CD4-positive, alpha-beta T cell treated with Interleukin-10 for 1 hour (primary cell): ENCODE data around the gene ZNF628.

Source experiments
- DNase-seq: peaks from one replicate; pipeline ENCODE4 v3.0.0-alpha.2; 2020

The ZNF628 gene

DNA sequence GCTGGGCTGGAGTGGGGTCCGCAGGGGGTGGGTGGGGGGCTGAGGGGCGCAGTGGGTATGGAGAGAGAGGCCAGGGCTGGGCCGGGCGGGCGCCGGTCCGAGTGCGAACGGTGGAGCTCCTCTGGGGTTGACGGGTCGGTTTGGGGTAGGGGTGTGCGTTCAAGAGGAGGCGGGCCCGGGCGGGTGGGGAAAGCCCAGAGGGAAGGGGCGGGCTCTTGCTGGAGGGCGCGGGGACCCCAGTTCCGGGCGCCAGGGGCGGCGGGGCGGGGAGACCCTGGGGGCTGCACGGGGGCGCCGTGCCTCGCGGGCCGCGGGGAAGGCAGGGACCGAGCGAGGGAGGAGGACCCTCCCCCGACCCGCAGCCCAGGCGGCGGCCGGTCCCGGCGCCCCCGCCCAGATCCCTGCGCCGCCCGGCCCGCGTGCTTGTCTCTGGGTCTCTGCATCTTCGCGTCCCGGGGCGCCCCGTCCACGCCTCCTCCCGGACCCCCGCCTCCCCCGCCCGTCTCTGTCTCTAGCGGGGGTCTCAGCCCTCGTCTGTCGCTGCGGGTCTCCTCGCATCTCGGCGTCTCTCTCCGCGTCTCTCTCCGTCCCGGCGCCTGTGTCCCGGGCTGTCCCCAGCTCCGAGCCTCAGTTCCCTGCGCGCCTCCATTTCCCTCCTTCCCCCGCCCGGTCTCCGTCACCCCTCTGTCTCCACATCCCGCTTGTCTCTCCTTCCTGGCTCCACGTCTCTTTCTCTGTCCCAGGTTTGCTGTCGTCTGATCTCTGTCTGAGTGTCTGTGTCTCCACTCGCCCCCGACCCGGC, 25.1 kb upstream of the ZNF628 start:
- DNase-seq = no peak

DNA sequence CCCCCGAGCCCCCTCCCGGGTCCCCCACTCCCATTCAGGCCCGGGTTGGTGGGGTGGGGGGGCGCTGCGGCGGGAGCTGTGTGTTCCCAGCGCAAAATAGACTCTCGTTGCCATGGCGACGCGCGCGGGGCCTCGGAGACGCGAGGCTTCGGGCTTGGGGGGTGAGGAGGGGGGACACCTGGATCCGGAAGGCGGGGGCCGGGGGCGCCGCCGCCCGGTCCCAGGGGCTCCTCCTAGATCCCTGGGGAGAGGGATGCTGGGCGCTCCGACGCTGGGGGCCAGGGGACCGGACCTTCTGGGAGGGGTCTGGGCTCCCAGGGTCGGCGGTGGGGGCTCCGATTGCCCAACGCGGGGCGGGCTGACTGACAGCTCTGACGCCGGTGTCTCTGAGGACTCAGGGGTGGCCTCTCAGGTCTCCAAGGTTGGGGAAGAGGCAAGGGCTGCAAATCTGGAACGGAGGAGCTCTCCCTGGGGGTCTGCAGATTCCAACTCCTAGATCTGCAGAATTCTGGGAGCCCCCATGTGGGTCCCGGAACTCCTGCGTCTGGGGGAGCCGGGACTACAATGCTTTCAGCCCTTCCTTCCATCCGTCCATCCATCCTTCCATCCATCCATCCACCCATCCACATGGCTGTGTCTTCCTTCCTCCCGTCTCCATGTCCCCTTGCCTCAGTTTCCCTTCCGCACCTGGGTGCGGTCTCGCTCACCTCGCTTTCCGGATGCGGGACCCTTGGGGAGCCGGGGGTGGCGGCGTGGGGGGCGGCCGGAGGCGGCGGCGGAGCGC, 24.3 kb upstream of the ZNF628 start:
- peak; percentile 47 for DNase-seq

DNA sequence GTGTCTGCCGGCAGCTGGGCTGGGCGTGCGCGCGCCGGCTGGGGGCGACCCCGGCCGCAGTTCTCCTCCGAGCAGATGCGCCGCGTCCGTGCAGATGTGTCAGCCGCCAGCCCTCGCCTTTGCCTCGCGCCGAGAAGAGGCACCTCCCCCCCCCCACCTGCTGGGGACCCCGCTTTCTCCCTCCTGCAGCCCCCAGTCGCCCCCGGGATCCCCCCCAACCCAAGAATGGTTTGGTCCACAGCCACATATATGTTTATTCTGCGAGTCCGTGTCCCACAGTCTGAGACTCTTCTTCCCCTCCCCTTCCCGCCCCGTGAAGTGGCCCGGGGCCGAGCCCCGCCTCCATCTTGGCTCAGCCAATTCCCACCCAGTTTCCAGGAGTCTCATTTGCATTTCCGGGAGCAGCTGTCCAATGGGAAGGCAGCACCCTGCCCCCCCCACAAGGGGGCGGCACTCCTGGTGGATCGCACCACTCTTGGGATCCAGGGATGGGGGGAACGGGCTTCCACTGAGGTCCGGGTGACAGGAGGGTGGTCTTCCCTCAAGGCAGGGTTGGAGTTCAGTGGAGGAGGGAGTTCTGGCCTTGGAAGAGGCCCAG, 23.6 kb upstream of the ZNF628 start:
- DNase-seq = peak; percentile 62

- no peak for DNase-seq
Measured at GRCh38 chr19:55453511-55454260, 22.7 kb upstream of the ZNF628 start.

DNA sequence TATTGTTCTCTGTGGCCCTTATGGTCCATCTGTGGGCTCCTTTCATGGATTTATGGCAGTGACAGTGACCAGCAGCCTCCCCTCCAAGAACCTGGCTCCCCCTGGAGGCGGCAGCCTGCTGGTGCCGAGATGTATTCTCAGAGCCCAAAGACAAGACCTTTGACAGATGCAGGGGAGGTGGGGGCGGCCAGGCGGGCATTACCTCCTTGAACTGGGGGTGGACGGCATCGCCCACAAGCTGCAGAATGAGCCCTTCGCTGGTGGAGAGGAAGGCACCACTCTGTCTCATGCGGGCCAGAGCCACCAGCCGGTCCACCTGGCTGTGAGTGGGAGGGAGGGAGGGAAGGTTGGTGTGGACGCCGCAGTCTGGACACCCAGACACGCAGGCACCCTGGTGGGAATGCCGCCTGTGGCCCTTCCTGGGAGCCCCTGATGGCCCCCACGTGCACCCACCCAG, 21.6 kb upstream of the ZNF628 start:
- peak; percentile 57 for DNase-seq

DNA sequence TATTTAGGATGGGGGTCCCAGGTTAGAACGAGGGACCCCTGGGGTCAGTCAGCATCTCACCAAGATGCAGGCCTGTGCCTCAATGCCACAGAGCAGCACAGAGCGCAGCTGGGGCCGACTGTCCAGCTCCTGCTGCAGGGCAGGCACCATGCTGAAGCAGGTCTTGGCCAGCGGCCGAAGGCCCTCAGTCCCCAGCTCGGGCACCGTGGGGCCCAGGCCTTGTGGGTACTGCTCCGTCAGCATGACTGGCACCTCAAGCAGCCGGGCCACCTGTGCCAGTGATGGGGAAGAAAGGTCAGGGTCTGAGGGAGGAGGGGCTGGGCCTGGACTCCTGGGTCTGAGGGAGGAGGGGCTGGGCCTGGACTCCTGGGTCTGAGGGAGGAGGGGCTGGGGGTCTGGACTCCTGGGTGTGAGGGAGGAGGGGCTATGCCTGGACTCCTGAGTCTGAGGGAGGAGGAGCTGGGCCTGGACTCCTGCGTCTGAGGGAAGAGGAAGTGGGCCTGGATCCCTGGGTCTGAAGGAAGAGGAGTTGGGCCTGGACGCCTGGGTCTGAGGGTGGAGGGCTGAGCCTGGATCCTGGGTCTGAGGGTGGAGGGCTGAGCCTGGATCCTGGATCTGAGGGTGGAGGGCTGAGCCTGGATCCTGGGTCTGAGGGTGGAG, 20.7 kb upstream of the ZNF628 start:
- DNase-seq = no peak

DNA sequence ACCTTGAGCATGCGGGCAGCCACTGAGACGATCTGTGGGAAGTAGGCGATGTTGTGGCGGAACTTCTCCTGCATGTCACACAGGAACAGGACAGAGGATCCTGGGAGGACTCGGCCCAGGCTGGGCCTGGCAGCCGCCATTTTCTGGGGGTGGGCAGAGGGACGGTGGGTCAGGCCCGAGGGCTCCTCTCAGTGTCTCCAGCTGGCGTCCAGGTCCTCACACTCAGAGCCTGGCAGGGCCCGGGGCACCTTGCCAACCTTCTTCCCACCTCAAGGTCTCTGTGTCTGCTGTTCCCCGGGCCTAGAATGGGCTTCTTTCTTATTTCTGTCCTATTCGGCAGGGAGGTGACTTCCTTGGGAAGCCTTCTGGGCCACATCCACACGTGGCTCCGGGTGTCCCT, 20.1 kb upstream of the ZNF628 start:
- no peak for DNase-seq

GRCh38 chr19:55457683-55458457, 18.5 kb upstream of the ZNF628 start:
- no peak for DNase-seq

GRCh38 chr19:55459551-55459949, 16.9 kb upstream of the ZNF628 start:
- DNase-seq = no peak

DNA sequence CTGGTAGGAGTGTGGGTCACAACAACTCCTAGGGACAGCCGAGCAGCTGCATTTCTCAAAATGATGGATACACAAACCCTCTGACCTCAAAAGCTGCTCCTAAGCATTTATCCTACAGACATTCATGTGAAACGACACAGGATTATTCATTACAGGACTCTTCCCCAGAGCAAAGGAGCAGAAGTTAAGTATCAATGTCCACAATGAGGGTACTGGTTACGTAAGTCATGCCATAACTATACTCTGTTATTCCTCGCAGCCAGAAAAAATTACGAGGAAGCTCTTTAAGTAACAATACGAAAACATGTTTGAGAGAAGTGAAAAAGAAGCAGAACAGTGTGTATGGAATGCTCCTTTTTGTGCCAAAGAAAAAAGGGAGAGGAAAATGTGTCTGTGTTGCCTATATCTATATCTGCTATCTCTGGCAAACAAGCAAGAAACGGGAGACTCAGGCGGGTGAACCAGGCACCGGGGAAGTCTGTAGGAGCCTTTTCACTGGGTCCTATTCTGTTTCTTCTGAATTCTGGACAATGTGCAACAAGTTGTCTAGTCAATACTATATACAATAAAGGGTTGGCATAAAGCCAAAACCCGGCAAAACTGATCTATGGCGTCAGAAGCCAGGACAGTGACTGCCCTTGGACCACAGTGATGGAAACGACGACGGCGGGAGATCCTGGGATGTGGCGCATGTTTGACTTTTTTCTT, 16.3 kb upstream of the ZNF628 start:
- no peak for DNase-seq

- DNase-seq = peak; percentile 41
Measured at GRCh38 chr19:55460670-55461258, 15.7 kb upstream of the ZNF628 start.

GRCh38 chr19:55461259-55461973, 15.0 kb upstream of the ZNF628 start, which contains the start of gene ISOC2:
ISOC2 (minus strand) TSS chr19:55461642; CDS start chr19:55456486, 5,156 bp downstream.
- DNase-seq = peak; percentile 100

DNA sequence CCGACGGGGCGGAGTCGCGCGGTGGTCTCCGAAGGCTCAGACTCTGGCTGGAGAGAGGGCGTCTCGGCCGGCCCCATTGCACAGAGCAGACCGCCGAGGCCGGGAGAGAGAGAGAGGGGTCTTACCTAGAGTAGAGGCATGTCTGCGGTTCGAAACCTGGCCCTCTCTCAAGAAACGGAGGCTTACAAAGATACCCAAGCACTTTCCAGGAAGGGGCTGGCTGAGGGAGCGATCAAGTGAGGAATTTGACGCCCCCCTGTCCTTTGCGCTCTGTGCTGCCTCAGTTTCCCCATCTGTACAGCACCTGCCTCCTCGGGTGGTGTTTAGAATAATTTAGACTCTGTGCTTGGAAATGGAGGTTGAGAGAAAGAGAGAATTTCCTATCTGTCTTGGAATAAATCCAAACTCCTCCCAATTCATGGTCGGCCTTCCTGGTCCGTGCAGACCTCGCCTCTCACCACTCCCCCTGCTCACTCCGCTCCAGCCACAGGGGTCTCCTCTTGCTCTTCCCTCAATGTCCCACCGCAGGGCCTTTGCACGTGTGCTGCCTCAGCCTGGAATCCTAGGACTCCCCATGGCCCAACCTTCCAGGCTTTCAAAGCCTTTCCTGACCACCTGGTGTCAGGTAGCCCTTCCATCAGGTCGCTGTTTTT, 14.3 kb upstream of the ZNF628 start:
- no peak for DNase-seq

DNA sequence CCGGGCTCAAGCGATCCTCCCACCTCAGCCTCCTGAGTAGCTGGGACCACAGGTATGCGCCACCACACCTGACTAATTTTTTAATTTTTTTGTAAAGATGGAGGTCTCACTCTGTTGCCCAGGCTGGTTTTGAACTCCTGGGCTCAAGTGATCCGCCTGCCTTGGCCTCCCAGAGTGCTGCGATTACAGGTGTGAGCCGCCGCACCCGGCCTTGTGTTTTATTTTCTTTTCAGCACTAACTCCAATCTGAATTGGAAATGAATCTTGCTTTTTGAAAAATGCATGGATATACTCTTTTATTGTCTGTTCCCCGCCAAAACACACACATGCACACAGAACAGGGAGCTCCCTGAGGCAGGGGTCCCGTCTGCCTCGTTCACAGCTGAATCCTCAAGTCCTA, 13.7 kb upstream of the ZNF628 start:
- DNase-seq = no peak

DNA sequence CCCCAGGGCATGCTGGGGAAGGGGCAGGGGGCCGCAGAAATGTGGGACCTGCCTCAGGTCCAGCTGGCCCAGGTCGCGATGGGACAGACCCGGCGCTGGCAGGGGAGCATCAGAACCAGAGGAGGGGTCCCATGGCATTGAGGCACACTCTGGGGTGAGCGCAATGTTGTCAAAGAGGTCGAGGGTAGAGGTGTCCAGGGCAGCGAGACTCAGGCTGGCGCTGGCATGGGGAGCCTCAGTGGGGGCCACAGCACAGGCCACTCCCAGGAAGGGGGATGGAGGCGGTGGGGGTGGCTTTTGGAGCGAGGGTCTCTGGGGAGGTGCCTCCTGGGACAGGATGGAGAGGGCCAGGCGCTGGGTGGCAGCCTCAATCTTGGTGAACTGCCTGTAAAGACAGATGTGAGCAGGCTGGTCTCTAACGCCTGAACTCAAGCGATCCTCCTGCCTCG, 12.8 kb upstream of the ZNF628 start:
- DNase-seq = no peak

GRCh38 chr19:55464039-55464661, 12.3 kb upstream of the ZNF628 start:
- DNase-seq = no peak

DNA sequence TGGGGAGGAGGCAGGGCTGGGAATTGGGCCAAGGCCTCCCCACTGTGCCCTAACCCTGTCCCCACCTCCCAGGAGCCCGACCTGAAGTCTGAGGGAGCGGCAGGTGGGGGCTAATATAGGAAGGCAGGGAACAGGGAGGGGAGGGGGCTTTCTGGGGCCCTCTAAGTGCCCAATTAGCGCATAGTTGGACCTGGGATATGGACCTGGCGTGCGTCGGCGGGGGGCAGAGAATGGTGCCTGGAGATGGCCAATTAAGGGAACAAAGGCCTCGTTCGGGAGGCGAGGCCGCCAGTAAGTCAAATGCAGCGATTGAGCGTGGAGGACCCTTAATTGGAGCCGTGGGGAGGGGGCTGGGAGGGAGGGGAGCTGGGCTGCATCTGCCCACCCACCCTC, 11.8 kb upstream of the ZNF628 start, which contains the start of gene C19orf85:
TSS of gene C19orf85 (minus strand) at position 90 of the 393 bp plus-strand sequence. CDS start 197 bp downstream, outside the sequence.
- no peak for DNase-seq

DNA sequence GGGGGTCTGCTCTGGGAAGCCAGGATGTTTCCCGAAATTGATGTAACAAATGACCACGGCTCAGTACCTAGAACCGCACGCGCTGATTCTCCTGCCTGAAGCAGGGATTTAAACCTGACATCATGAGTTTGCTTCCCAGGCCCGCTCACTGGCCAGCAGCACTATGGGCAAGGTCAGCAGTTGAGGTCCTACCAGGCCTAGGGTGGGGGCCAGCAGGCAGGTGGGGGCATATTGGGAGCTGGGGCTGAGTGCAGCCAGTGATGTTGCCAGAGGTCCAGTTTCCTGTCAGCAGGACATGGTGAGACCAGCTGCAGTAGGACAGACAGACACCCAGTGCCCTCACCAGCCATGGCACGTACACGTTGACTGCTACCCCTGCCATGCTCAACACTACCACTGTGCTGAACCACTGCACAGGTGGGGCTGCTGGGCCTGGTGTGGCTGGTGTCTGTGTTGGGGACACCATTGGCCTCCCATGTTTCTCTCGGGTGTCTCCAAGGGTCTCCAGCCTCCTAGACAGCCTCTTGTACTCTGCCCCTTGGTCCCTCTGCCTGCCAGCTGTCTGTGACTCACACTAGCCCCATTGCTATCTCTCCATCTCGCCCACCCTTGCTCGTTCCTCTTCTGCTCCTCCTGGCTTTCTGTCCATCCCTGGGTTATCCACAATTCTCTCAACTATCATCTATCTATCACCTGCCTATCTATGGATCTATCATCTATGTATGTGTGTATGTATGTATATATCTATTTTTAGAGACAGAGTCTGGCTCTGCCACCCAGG, 10.8 kb upstream of the ZNF628 start:
- no peak for DNase-seq
